H1 (cell line): Measurements from ENCODE around the gene PGF. TPM values are rescaled to one million over a fixed set of nuclear protein-coding genes. Genes with fewer than 3 reads are reported as not detected.
A peak's percentile ranks its signal among the peaks of the same experiment; 100 is the strongest.

ENCODE experiments used
- CTCF ChIA-PET: fragments of 300-600 bp; sonication (Branson Sonifier 250); formaldehyde crosslinking; loops from one replicate; lab custom pipeline; 2021; ENCODE audit not compliant: partially characterized antibody; lab: Charles Lee
- POLR2A ChIA-PET: fragments of 300-600 bp; sonication (Branson Sonifier 250); formaldehyde crosslinking; loops from one replicate; lab custom pipeline; 2021; ENCODE audit warnings: inconsistent platforms; ENCODE audit not compliant: partially characterized antibody; lab: Charles Lee
- DNase-seq, 2 experiments: peaks; one replicate each; pipeline versions ENCODE4 v3.0.0 to v3.0.0-alpha.2; 2010 to 2022; ENCODE audit warnings: low spot score in 2 of 2, low read depth in 1 of 2, mixed read lengths in 1 of 2
- FAIRE-seq: peaks from 2 replicates; lab custom pipeline; 2011; peaks lifted over from hg19 to GRCh38; lab: Jason Lieb, UNC
- H2AFZ ChIP-seq: 2 replicates; pipeline ENCODE4 v1.8.1; 2012; ENCODE audit warnings: low read length, inconsistent platforms
- H2AK5ac ChIP-seq: 2 replicates; pipeline ENCODE4 v1.6.1; 2013; ENCODE audit warnings: low read depth, low read length
- H2BK120ac ChIP-seq: replicated peaks from 2 replicates; pipeline ENCODE3; 2013; ENCODE audit warnings: low read depth, low read length, inconsistent platforms
- H2BK12ac ChIP-seq: 2 replicates; pipeline ENCODE4 v1.6.1; 2013; ENCODE audit warnings: low read depth, low read length
- H2BK15ac ChIP-seq: 2 replicates; pipeline ENCODE4 v1.6.1; 2013; ENCODE audit warnings: low read length
- H2BK20ac ChIP-seq: 2 replicates; pipeline ENCODE4 v1.6.1; 2013; ENCODE audit warnings: low read length
- H2BK5ac ChIP-seq: 2 replicates; pipeline ENCODE4 v1.6.1; 2013; ENCODE audit warnings: low read depth, low read length
- H3K14ac ChIP-seq: 2 replicates; pipeline ENCODE4 v1.6.1; 2013; ENCODE audit warnings: inconsistent platforms; ENCODE audit not compliant: insufficient read length
- H3K18ac ChIP-seq: 2 replicates; pipeline ENCODE4 v1.6.1; 2013; ENCODE audit warnings: low read length; ENCODE audit errors: extremely low read depth
- H3K23ac ChIP-seq: 2 replicates; pipeline ENCODE4 v1.6.1; 2013; ENCODE audit warnings: inconsistent platforms; ENCODE audit not compliant: insufficient read length
- H3K23me2 ChIP-seq: 2 replicates; pipeline ENCODE4 v1.6.1; 2013; ENCODE audit warnings: low read depth, low read length
- H3K27ac ChIP-seq: 2 replicates; pipeline ENCODE4 v1.6.1; 2011; ENCODE audit warnings: low read depth, low read length, inconsistent platforms
- H3K27me3 ChIP-seq, 4 experiments: replicated peaks in 1 of 4; 1 replicate in 1 of 4; 2 replicates in 3 of 4; pipeline versions ENCODE4 v1.6.1 to v1.8.1; 2011 to 2013; ENCODE audit warnings: low read length in 3 of 4, mild to moderate bottlenecking in 3 of 4, inconsistent platforms in 2 of 4, mixed read lengths in 2 of 4, moderate library complexity in 1 of 4; ENCODE audit not compliant: control insufficient read depth in 3 of 4, insufficient read depth in 3 of 4; ENCODE audit errors: extremely low read depth in 1 of 4
- H3K36me3 ChIP-seq, 4 experiments: 2 replicates each; pipeline versions ENCODE4 v1.6.1 to v1.8.1; 2011 to 2013; ENCODE audit warnings: mild to moderate bottlenecking in 4 of 4, low read length in 3 of 4, moderate library complexity in 2 of 4, control low read depth in 1 of 4, inconsistent platforms in 1 of 4; ENCODE audit not compliant: insufficient read depth in 4 of 4, control insufficient read depth in 2 of 4
- H3K4ac ChIP-seq: replicated peaks from 2 replicates; pipeline ENCODE3; 2013; ENCODE audit warnings: low read length, low read depth, mixed read lengths, inconsistent platforms; ENCODE audit not compliant: insufficient read length
- H3K4me1 ChIP-seq, 4 experiments: replicated peaks in 1 of 4; 1 replicate in 1 of 4; 2 replicates in 3 of 4; pipeline versions ENCODE4 v1.6.1 to v1.8.1; 2011 to 2013; ENCODE audit warnings: low read length in 3 of 4, inconsistent platforms in 2 of 4, mixed read lengths in 1 of 4; ENCODE audit not compliant: insufficient read depth in 4 of 4, control insufficient read depth in 3 of 4
- H3K4me2 ChIP-seq, 2 experiments: 2 replicates each; pipeline versions ENCODE4 v1.6.1 to v1.8.1; 2011 to 2013; ENCODE audit warnings: low read depth in 2 of 2, low read length in 2 of 2, control low read depth in 1 of 2, inconsistent platforms in 1 of 2, mild to moderate bottlenecking in 1 of 2; ENCODE audit not compliant: insufficient read depth in 1 of 2
- H3K4me3 ChIP-seq, 4 experiments: fragments of 200-600, 300-600 bp in 1 of 4; sonication (generic), shearing (Covaris generic), sonication (Bioruptor Twin) in 1 of 4; 2 replicates each; pipeline versions ENCODE4 v1.5.1 to v1.8.1; 2011 to 2016; ENCODE audit warnings: low read length in 4 of 4, low read depth in 3 of 4, control low read depth in 2 of 4, inconsistent platforms in 2 of 4, mild to moderate bottlenecking in 2 of 4, mixed read lengths in 1 of 4, moderate library complexity in 1 of 4; ENCODE audit not compliant: insufficient read depth in 2 of 4; ENCODE audit errors: extremely low read depth in 1 of 4
- H3K56ac ChIP-seq: replicated peaks from 2 replicates; pipeline ENCODE3; 2013; ENCODE audit warnings: low read depth, mild to moderate bottlenecking, mixed read lengths, low read length, inconsistent platforms; ENCODE audit not compliant: insufficient read length
- H3K79me1 ChIP-seq: 2 replicates; pipeline ENCODE4 v1.6.1; 2013; ENCODE audit warnings: low read depth, low read length, control low read depth
- H3K79me2 ChIP-seq, 2 experiments: 2 replicates each; pipeline versions ENCODE4 v1.6.1 to v1.8.1; 2012 to 2013; ENCODE audit warnings: low read length in 2 of 2, mild to moderate bottlenecking in 2 of 2, inconsistent platforms in 1 of 2; ENCODE audit not compliant: insufficient read depth in 2 of 2, control insufficient read depth in 1 of 2
- H3K9ac ChIP-seq, 4 experiments: replicated peaks in 1 of 4; 1 replicate in 1 of 4; 2 replicates in 3 of 4; pipeline versions ENCODE4 v1.6.1 to v1.8.1; 2011 to 2013; ENCODE audit warnings: low read depth in 3 of 4, low read length in 3 of 4, control low read depth in 2 of 4, mild to moderate bottlenecking in 2 of 4, moderate library complexity in 2 of 4, inconsistent platforms in 1 of 4; ENCODE audit errors: extremely low read depth in 1 of 4
- H3K9me3 ChIP-seq, 2 experiments: 2 replicates each; pipeline versions ENCODE4 v1.6.1 to v1.8.1; 2012 to 2013; ENCODE audit warnings: mild to moderate bottlenecking in 2 of 2, moderate library complexity in 2 of 2, control low read depth in 1 of 2, inconsistent platforms in 1 of 2, low read depth in 1 of 2, low read length in 1 of 2, mixed read lengths in 1 of 2; ENCODE audit not compliant: insufficient read depth in 2 of 2
- H4K20me1 ChIP-seq, 2 experiments: replicated peaks in 1 of 2; 2 replicates each; pipeline versions ENCODE3 to v1.8.1; 2011 to 2013; ENCODE audit warnings: inconsistent platforms in 2 of 2, low read length in 2 of 2, mild to moderate bottlenecking in 1 of 2; ENCODE audit not compliant: insufficient read depth in 2 of 2, control insufficient read depth in 1 of 2
- H4K5ac ChIP-seq: 2 replicates; pipeline ENCODE4 v1.6.1; 2013; ENCODE audit warnings: low read length, low read depth, mixed read lengths, inconsistent platforms; ENCODE audit not compliant: insufficient read length
- H4K8ac ChIP-seq: 2 replicates; pipeline ENCODE4 v1.8.0; 2013; ENCODE audit warnings: mild to moderate bottlenecking, moderate library complexity, low read length, inconsistent platforms; ENCODE audit not compliant: insufficient read depth; ENCODE audit errors: extremely low read depth
- H4K91ac ChIP-seq: replicated peaks from 2 replicates; pipeline ENCODE3; 2013; ENCODE audit warnings: low read length, mixed read lengths, inconsistent platforms; ENCODE audit not compliant: insufficient read length
- ATF3 ChIP-seq: IDR thresholded peaks from 2 replicates; pipeline ENCODE4 v1.6.1; 2011; ENCODE audit warnings: low read depth, mild to moderate bottlenecking, low read length; ENCODE audit not compliant: insufficient read depth
- BRCA1 ChIP-seq: IDR thresholded peaks from 2 replicates; pipeline ENCODE4 v1.6.1; 2012; ENCODE audit warnings: low read depth, low read length, improper control_type of control experiment
- JUN ChIP-seq: IDR thresholded peaks from 2 replicates; pipeline ENCODE4 v1.6.1; 2011; ENCODE audit warnings: low read depth, mild to moderate bottlenecking, improper control_type of control experiment, low read length
- KDM1A ChIP-seq: fragments of 200-600, 300-600 bp; sonication (generic); IDR thresholded peaks from 2 replicates; pipeline ENCODE4 v1.7.1; 2016; ENCODE audit warnings: mild to moderate bottlenecking, low read length, borderline replicate concordance
- TAF1 ChIP-seq: IDR thresholded peaks from 2 replicates; pipeline ENCODE4 v1.6.1; 2011; ENCODE audit warnings: mild to moderate bottlenecking, low read depth, low read length
- WGBS, 2 experiments: shearing (Covaris generic) in 1 of 2; methylation state at CpG; one replicate each; pipeline versions ENCODE4 v1.1.6 to v1.1.7; 2013 to 2015; ENCODE audit warnings: low lambda C conversion rate in 2 of 2, mixed read lengths in 2 of 2, inconsistent platforms in 1 of 2, low coverage in 1 of 2, missing lambda C conversion rate in 1 of 2; ENCODE audit not compliant: insufficient replicate concordance in 2 of 2, insufficient coverage in 1 of 2, insufficient read length in 1 of 2; ENCODE audit errors: extremely low coverage in 1 of 2, missing lambda C conversion rate in 1 of 2; 5-methylcytosine and 5-hydroxymethylcytosine counted together
- polyA plus RNA-seq, 7 experiments: library from polyadenylated mRNA; depleted of rRNA in 3 of 7; stranded (reverse) in 5 of 7; unstranded in 2 of 7; fragments of >200 nt in 5 of 7; fragments of 200-250 nt in 2 of 7; gene quantifications; 1 replicate in 5 of 7; 2 replicates in 1 of 7; 4 replicates in 1 of 7; pipeline versions ENCODE4 v1.2.1 to v1.2.3, GENCODE V29; 2011 to 2013; ENCODE audit warnings: missing spikeins in 2 of 7, mixed read lengths in 2 of 7
- total RNA-seq: library from RNA; stranded (reverse); fragmentation: NEBNext Ultra II Directional; extraction: Animal tissue kit (Norgen Biotek cat#: 25700); gene quantifications from 2 replicates; pipeline ENCODE4 v1.2.1, GENCODE V29; 2021

Gene PGF
- total and polyA plus RNA-seq, 2 of the 8 experiments (the other 6 are each of a cell fraction or from before 2014, with no cell fraction given), result 2.1 to 4.1 TPM

DNA sequence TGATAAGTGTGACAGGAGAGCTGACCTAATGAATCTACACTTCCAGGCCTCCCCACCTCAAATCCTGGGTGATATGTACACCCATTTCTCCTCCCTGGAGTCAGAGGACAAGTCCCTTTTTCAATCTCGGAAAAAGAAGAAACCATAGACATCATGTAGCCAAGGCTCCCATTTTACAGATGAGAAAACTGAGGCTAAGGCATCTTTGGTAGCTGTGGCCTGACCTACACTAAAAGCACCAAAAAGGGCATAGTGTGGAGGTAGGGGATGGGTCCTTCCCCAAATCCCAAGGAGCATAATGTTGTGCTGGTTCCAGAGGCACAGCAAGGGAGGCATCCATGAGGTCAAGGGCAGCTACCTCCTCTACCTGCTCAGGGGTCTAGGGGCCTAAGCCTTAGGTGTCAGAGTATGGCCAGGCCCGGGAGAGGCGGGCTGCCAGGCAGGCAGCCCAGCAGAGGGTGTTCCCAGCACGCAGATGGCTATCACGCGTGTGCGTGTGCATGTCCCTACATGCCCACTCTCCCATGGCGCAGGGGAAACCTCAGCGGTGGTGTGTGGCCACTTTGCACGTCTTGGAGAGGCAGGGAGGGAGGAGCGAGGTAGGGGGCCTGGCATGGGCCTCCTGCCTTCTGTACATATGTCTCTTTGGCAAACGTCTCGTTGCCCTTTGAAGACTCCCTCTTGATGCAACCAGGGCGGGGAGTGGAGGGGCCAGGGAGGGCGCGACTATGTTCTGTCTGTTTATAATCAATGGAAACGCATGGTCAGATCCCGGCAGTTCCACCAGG lies 2.5 kb downstream of the PGF start:
- Histone ChIP-seq H3K18ac (no peak overlapping the region), H2BK12ac (peak overlapping the region; percentile 29; the same call in 1 of the 2 replicates), H3K4me2 (no peak overlapping the region), H2AK5ac (peak overlapping the region; percentile 5; the same call in 1 of the 2 replicates), H2BK20ac (no peak overlapping the region), H2AFZ (no peak overlapping the region), H3K79me1 (no peaks in the 10 kb centered on the region), H3K23me2 (peaks cover 11% of the 10 kb centered on the region), H3K27ac (no peak overlapping the region), H3K56ac (no peak overlapping the region), H4K91ac (peak overlapping the region; percentile 34), H3K4me3 (no peak overlapping the region), H3K9me3 (no peaks in the 10 kb centered on the region), H2BK15ac (no peak overlapping the region), H3K9ac (no peak overlapping the region), H2BK120ac (no peak overlapping the region), H3K79me2 (no peaks in the 10 kb centered on the region), H4K5ac (no peak overlapping the region), H3K36me3 (no peaks in the 10 kb centered on the region), H3K23ac (no peak overlapping the region), H3K27me3 (peaks cover 0 to 13% (median 12%) of the 10 kb centered on the region in 4 experiments; a peak in 5 of 7 replicates), H3K4me1 (peaks cover 2 to 30% (median 15%) of the 10 kb centered on the region in 4 experiments), H4K20me1 (no peaks in the 10 kb centered on the region), H3K14ac (no peak overlapping the region), H4K8ac (peak overlapping the region; percentile 0; the same call in 1 of the 2 replicates), H2BK5ac (peak overlapping the region; percentile 3; the same call in 1 of the 2 replicates), H3K4ac (no peak overlapping the region)
- DNase-seq, result no peak
- POLR2A ChIA-PET, result interaction anchor here (0.9 to 3.2 kb wide), 6 partner anchors 15 to 174 kb away, joined by 3 to 17 read pairs (median 3); partner anchors contain the start of gene NEK9
- TF ChIP-seq TAF1 (no peak), KDM1A (peak; percentile 54), JUN (no peak), ATF3 (no peak), BRCA1 (no peak)
- FAIRE-seq, result no peak
- CTCF ChIA-PET, result interaction anchor here (0.9 to 5.3 kb wide), 13 partner anchors 7 to 136 kb away, joined by 3 to 37 read pairs (median 6); partner anchors contain the start of gene EIF2B2
- 94% methylated on average over 18 of the region's 18 CpGs; no CpG with 5 or more reads in 1 of the 2 experiments for WGBS, 2 experiments
